Heart left ventricle (tissue), 16 donors: ENCODE results near the gene TP53. TPM values are rescaled to one million over a fixed set of nuclear protein-coding genes. Genes with fewer than 3 reads are reported as not detected.

Source experiments
- ATAC-seq, 4 donors: fragments of 200-7000 bp; cut with Tn5 transposase; one replicate each; pipeline ENCODE4 v1.9.1; 2020 to 2022; ENCODE audit warnings: moderate library complexity in 4 of 4, mild to moderate bottlenecking in 3 of 4, moderate number of reproducible peaks in 1 of 4
- DNase-seq, 5 donors: peaks; one replicate each; pipeline ENCODE4 v3.0.0-alpha.2; 2020
- H3K27ac ChIP-seq, 12 donors: fragments of 200-600 bp; sonication (generic) in 4 of 12; one replicate each; pipeline versions ENCODE4 v1.5.0 to v1.8.0; 2016 to 2022; ENCODE audit warnings: mild to moderate bottlenecking in 2 of 12
- H3K27me3 ChIP-seq, 9 donors: fragments of 200-600 bp; sonication (generic) in 2 of 9; one replicate each; pipeline versions ENCODE4 v1.5.1 to v1.8.0; 2016 to 2022; ENCODE audit warnings: mild to moderate bottlenecking in 3 of 9
- H3K36me3 ChIP-seq, 9 donors: fragments of 200-600 bp; sonication (generic) in 2 of 9; one replicate each; pipeline versions ENCODE4 v1.5.0 to v1.8.0; 2018 to 2022; ENCODE audit warnings: mild to moderate bottlenecking in 2 of 9
- H3K4me1 ChIP-seq, 12 donors: fragments of 200-600 bp; sonication (generic) in 4 of 12; one replicate each; pipeline versions ENCODE4 v1.5.0 to v1.8.0; 2016 to 2022; ENCODE audit warnings: mild to moderate bottlenecking in 3 of 12
- H3K4me3 ChIP-seq, 12 donors: fragments of 200-600 bp; sonication (generic) in 4 of 12; one replicate each; pipeline versions ENCODE4 v1.5.0 to v1.8.0; 2017 to 2022; ENCODE audit warnings: mild to moderate bottlenecking in 9 of 12, moderate library complexity in 4 of 12
- H3K9me3 ChIP-seq, 12 donors: fragments of 200-600 bp; sonication (generic) in 4 of 12; one replicate each; pipeline versions ENCODE4 v1.5.0 to v1.8.0; 2016 to 2022; ENCODE audit warnings: mild to moderate bottlenecking in 1 of 12
- POLR2A ChIP-seq, 2 donors: fragments of 450-650 bp; IDR thresholded peaks; one replicate each; pipeline ENCODE4 v1.6.1; 2017; ENCODE audit warnings: antibody characterized with exemption in 2 of 2, mild to moderate bottlenecking in 2 of 2, moderate library complexity in 2 of 2
- WGBS, 4 donors: extraction: QIAGEN DNeasy Blood & Tissue Kit in 2 of 4; methylation state at CpG; one replicate each; pipeline versions ENCODE4 v1.1.5 to v1.1.7; 2013 to 2018; 5-methylcytosine and 5-hydroxymethylcytosine counted together
- intact Hi-C, 10 donors: fragments of 100-400 bp; cut with DNase I; formaldehyde crosslinking; loops; one replicate each; pipeline versions ENCODE4 v1.11.1 to v1.14.2; 2022
- polyA plus RNA-seq, 2 donors: library from polyadenylated mRNA; stranded (reverse); fragments of 200-250 nt; gene quantifications; one replicate each; pipeline ENCODE4 v1.2.3, GENCODE V29; 2013
- total RNA-seq, 9 donors: library from RNA; depleted of rRNA in 2 of 9; stranded (reverse); fragments of >200 nt in 2 of 9; fragmentation: NEBNext Ultra II Directional in 3 of 9; extraction: Animal tissue kit (Norgen Biotek cat#: 25700) in 3 of 9; gene quantifications; one replicate each; pipeline versions ENCODE4 v1.1.0 to v1.2.4, GENCODE V29; 2016 to 2023
- TF ChIP-seq, protein P1 (sequence below), 12 donors: fragments of 200-600 bp; sonication (generic) in 4 of 12; IDR thresholded peaks; one replicate each; pipeline versions ENCODE4 v1.5.0 to v1.8.0; 2018 to 2022; ENCODE audit warnings: antibody characterized with exemption in 12 of 12, mild to moderate bottlenecking in 5 of 12
- donor health status: ischemic (EF 13 %, LVEDD 7.1; RV severe dilation, severe dysfunction).
- donor health status: healthy with polysubstance abuse.
- donor health status: DM: no; HTN: yes; CAD: no.
- donor health status: DM: no; HTN: no; CAD: no.
- donor health status: ischemic (EF 25% LVEDD 6.9; RV normal size, moderate dysfunction).
- donor health status: ischemic (EF 25% LVEDD 5.7; RV mildly dilated, moderate dysfunction).
- donor health status: healthy.
- donor health status: DM: yes; HTN: yes; CAD: no.
- donor health status: ischemic (EF 35%, LVEDD 5.7; RV mildly dilated, moderate dysfunction).
- donor health status: nonischemic (EF 11% LVEDD 7.7; RV severe dilation, severe dysfunction).
- donor health status: DM: yes; HTN: yes; CAD: no.
- donor health status: PGD.
- donor health status: ischemic (EF 29% LVEDD 5.4; RV normal size, mild dysfunction).
- donor health status: nonischemic (EF 23%, LVEDD 6.1; RV moderate dilation, normal function).

The TP53 gene
- total and polyA plus RNA-seq, 11 donors: 6.8 to 44.6 (median 12.5) TPM

- TF ChIP-seq, protein P1, sequence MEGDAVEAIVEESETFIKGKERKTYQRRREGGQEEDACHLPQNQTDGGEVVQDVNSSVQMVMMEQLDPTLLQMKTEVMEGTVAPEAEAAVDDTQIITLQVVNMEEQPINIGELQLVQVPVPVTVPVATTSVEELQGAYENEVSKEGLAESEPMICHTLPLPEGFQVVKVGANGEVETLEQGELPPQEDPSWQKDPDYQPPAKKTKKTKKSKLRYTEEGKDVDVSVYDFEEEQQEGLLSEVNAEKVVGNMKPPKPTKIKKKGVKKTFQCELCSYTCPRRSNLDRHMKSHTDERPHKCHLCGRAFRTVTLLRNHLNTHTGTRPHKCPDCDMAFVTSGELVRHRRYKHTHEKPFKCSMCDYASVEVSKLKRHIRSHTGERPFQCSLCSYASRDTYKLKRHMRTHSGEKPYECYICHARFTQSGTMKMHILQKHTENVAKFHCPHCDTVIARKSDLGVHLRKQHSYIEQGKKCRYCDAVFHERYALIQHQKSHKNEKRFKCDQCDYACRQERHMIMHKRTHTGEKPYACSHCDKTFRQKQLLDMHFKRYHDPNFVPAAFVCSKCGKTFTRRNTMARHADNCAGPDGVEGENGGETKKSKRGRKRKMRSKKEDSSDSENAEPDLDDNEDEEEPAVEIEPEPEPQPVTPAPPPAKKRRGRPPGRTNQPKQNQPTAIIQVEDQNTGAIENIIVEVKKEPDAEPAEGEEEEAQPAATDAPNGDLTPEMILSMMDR (IDR thresholded peaks at IDR 0.05): no peak
- no peak for TF ChIP-seq POLR2A (IDR thresholded peaks at IDR 0.05)
- H3K36me3 ChIP-seq: peaks cover 0 to 9% (median 5%) of the 10 kb centered on the region in 9 donors
- ATAC-seq (no peak), DNase-seq (no peak)
- H3K27ac ChIP-seq: no peak overlapping the region
- no peaks in the 10 kb centered on the region for H3K9me3 ChIP-seq
- WGBS, 4 donors: 88 to 91% (median 90%) methylated on average over 5 of the region's 5 CpGs
- H3K4me3 ChIP-seq: no peak overlapping the region
- intact Hi-C loops: no loop called here
- H3K4me1 ChIP-seq: peaks cover 0 to 16% (median 10%) of the 10 kb centered on the region in 12 donors
- H3K27me3 ChIP-seq: no peaks in the 10 kb centered on the region
Observed at GRCh38 chr17:7623661-7624060, 63.6 kb downstream of the TP53 start.

GRCh38 chr17:7620835-7621234 is 66.5 kb downstream of the TP53 start:
- TF ChIP-seq, protein P1 (IDR thresholded peaks at IDR 0.05): no peak
- TF ChIP-seq POLR2A (IDR thresholded peaks at IDR 0.05): no peak
- Histone ChIP-seq H3K27ac (no peak overlapping the region), H3K9me3 (no peaks in the 10 kb centered on the region), H3K4me3 (no peak overlapping the region), H3K4me1 (peaks cover 0 to under 1% (median 0%) of the 10 kb centered on the region in 12 donors), H3K27me3 (no peaks in the 10 kb centered on the region), H3K36me3 (peaks cover 0 to 3% (median under 1%) of the 10 kb centered on the region in 9 donors)
- 94 to 99% (median 94%) methylated on average over 8 of the region's 8 CpGs for WGBS, 4 donors
- intact Hi-C loops: no loop called here
- DNase-seq (no peak), ATAC-seq (no peak)

DNA sequence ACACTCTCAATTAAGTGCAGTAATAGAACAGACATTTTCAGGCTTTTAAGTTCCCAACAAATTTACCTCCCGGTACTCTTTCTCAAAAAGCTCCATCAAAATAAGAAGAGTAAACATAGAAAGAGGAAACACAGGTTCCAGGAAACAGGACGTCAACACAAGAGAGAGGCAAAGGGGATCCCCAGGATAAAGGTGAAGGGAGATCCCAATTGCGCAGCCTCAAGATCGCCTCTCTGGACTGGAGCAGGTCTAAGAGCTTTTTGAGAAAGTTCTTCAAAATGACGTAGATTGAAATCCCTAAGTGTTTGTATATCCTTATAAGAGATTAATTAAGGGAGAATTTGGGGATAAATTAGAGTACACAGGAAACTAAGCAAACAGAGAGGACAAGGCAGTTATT is 68.7 kb downstream of the TP53 start:
- H3K4me1 ChIP-seq: peaks cover 0 to 10% (median 4%) of the 10 kb centered on the region in 12 donors
- H3K36me3 ChIP-seq: no peaks in the 10 kb centered on the region
- no peak overlapping the region for H3K4me3 ChIP-seq
- H3K27me3 ChIP-seq: no peaks in the 10 kb centered on the region
- H3K9me3 ChIP-seq: no peaks in the 10 kb centered on the region
- no peak overlapping the region for H3K27ac ChIP-seq
- 77 to 82% (median 78%) methylated on average over 5 of the region's 5 CpGs for WGBS, 4 donors
- intact Hi-C loops: no loop called here
- no peak for ATAC-seq
- TF ChIP-seq POLR2A (IDR thresholded peaks at IDR 0.05): no peak
- TF ChIP-seq, protein P1 (IDR thresholded peaks at IDR 0.05): no peak
- no peak for DNase-seq

Other genes starting within 250 kb of the TP53 start
- gene FGF11, start 248.0 kb downstream of the TP53 start, total RNA-seq: 1 to 10 TPM; 2.8 to 9.6 (median 7.8) TPM
- gene FGF11, start 248.0 kb downstream of the TP53 start, polyA plus RNA-seq: 1 to 10 TPM; 1.6 to 9.6 TPM
- 10 to 100 TPM in 7 of 9 donors, 1 to 10 TPM in 2; 8.2 to 14.2 (median 11.0) TPM for gene CHRNB1, start 242.4 kb downstream of the TP53 start, total RNA-seq
- 10 to 100 TPM; 11.2 to 27.3 TPM for gene CHRNB1, start 242.4 kb downstream of the TP53 start, polyA plus RNA-seq
- 10 to 100 TPM; 51.8 to 77.2 (median 59.5) TPM for gene ZBTB4, start 207.9 kb downstream of the TP53 start, total RNA-seq
- gene ZBTB4, start 207.9 kb downstream of the TP53 start, polyA plus RNA-seq: 10 to 100 TPM; 29.3 to 35.3 TPM
- not detected for gene SLC35G6, start 206.0 kb downstream of the TP53 start, total RNA-seq
- under 1 TPM in 1 of 2 donors, not detected in 1; 0.08 TPM for gene SLC35G6, start 206.0 kb downstream of the TP53 start, polyA plus RNA-seq
- 10 to 100 TPM; 31.4 to 77.6 (median 50.7) TPM for gene POLR2A, start 203.1 kb downstream of the TP53 start, total RNA-seq
- gene POLR2A, start 203.1 kb downstream of the TP53 start, polyA plus RNA-seq: 10 to 100 TPM; 17.3 to 18.5 TPM
- 10 to 100 TPM; 20.3 to 49.5 (median 35.1) TPM for gene TNFSF12, start 138.4 kb downstream of the TP53 start, total RNA-seq
- gene TNFSF12, start 138.4 kb downstream of the TP53 start, polyA plus RNA-seq: 10 to 100 TPM; 19.6 to 36.8 TPM
- 10 to 100 TPM in 3 of 9 donors, 1 to 10 TPM in 6; 3.7 to 43.0 (median 6.4) TPM for gene TNFSF13, start 128.7 kb downstream of the TP53 start, total RNA-seq
- gene TNFSF13, start 128.7 kb downstream of the TP53 start, polyA plus RNA-seq: 1 to 10 TPM; 6.9 to 7.1 TPM
- gene SENP3, start 125.6 kb downstream of the TP53 start, total RNA-seq: 10 to 100 TPM; 26.4 to 59.5 (median 28.9) TPM
- gene SENP3, start 125.6 kb downstream of the TP53 start, polyA plus RNA-seq: 10 to 100 TPM; 29.1 to 65.5 TPM
- gene CD68, start 107.9 kb downstream of the TP53 start, total RNA-seq: 100 to 1,000 TPM in 2 of 9 donors, 10 to 100 TPM in 6, 1 to 10 TPM in 1; 9.9 to 324 (median 22.5) TPM
- 10 to 100 TPM; 11.3 to 46.7 TPM for gene CD68, start 107.9 kb downstream of the TP53 start, polyA plus RNA-seq
- 10 to 100 TPM; 18.4 to 90.1 (median 25.4) TPM for gene MPDU1, start 103.6 kb downstream of the TP53 start, total RNA-seq
- 100 to 1,000 TPM in 1 of 2 donors, 10 to 100 TPM in 1; 33.3 to 106 TPM for gene MPDU1, start 103.6 kb downstream of the TP53 start, polyA plus RNA-seq
- 1 to 10 TPM in 4 of 9 donors, under 1 TPM in 4, not detected in 1; 0.65 to 8.0 (median 1.2) TPM for gene SOX15, start 97.4 kb downstream of the TP53 start, total RNA-seq
- gene SOX15, start 97.4 kb downstream of the TP53 start, polyA plus RNA-seq: 1 to 10 TPM in 1 of 2 donors, under 1 TPM in 1; 0.32 to 2.2 TPM
- 100 to 1,000 TPM in 4 of 9 donors, 10 to 100 TPM in 5; 68.0 to 121 (median 98.6) TPM for gene FXR2, start 72.6 kb downstream of the TP53 start, total RNA-seq
- 100 to 1,000 TPM in 1 of 2 donors, 10 to 100 TPM in 1; 72.4 to 123 TPM for gene FXR2, start 72.6 kb downstream of the TP53 start, polyA plus RNA-seq
- gene SAT2, start 59.7 kb downstream of the TP53 start, total RNA-seq: 10 to 100 TPM; 50.0 to 76.0 (median 57.3) TPM
- gene SAT2, start 59.7 kb downstream of the TP53 start, polyA plus RNA-seq: 100 to 1,000 TPM; 113 to 131 TPM
- gene SHBG, start 57.4 kb downstream of the TP53 start, total RNA-seq: 1 to 10 TPM in 1 of 9 donors, under 1 TPM in 4, not detected in 4; 0.56 to 1.1 (median 0.66) TPM
- under 1 TPM; 0.28 to 0.61 TPM for gene SHBG, start 57.4 kb downstream of the TP53 start, polyA plus RNA-seq
- gene ATP1B2, start 36.6 kb downstream of the TP53 start, total RNA-seq: 1 to 10 TPM; 1.3 to 6.6 (median 2.9) TPM
- 1 to 10 TPM in 1 of 2 donors, under 1 TPM in 1; 0.60 to 2.6 TPM for gene ATP1B2, start 36.6 kb downstream of the TP53 start, polyA plus RNA-seq
- 1 to 10 TPM; 3.7 to 9.8 (median 4.8) TPM for gene WRAP53, start 987 bp upstream of the TP53 start, total RNA-seq
- 10 to 100 TPM in 1 of 2 donors, 1 to 10 TPM in 1; 5.4 to 12.0 TPM for gene WRAP53, start 987 bp upstream of the TP53 start, polyA plus RNA-seq
- 1 to 10 TPM in 1 of 9 donors, under 1 TPM in 8; 0.10 to 4.6 (median 0.36) TPM for gene EFNB3, start 17.7 kb upstream of the TP53 start, total RNA-seq
- under 1 TPM; 0.15 to 0.43 TPM for gene EFNB3, start 17.7 kb upstream of the TP53 start, polyA plus RNA-seq
- under 1 TPM in 5 of 9 donors, not detected in 4; 0.02 to 0.56 (median 0.05) TPM for gene DNAH2, start 30.3 kb upstream of the TP53 start, total RNA-seq
- gene DNAH2, start 30.3 kb upstream of the TP53 start, polyA plus RNA-seq: under 1 TPM; 0.04 TPM
- gene KDM6B, start 146.7 kb upstream of the TP53 start, total RNA-seq: 10 to 100 TPM in 8 of 9 donors, 1 to 10 TPM in 1; 7.4 to 29.3 (median 24.8) TPM
- gene KDM6B, start 146.7 kb upstream of the TP53 start, polyA plus RNA-seq: 10 to 100 TPM; 11.6 to 14.4 TPM
- 100 to 1,000 TPM in 1 of 9 donors, 10 to 100 TPM in 8; 16.7 to 130 (median 27.0) TPM for gene TMEM88, start 167.6 kb upstream of the TP53 start, total RNA-seq
- gene TMEM88, start 167.6 kb upstream of the TP53 start, polyA plus RNA-seq: 100 to 1,000 TPM in 1 of 2 donors, 10 to 100 TPM in 1; 97.7 to 112 TPM
- 100 to 1,000 TPM in 1 of 9 donors, 10 to 100 TPM in 8; 60.9 to 141 (median 72.4) TPM for gene NAA38, start 170.1 kb upstream of the TP53 start, total RNA-seq
- gene NAA38, start 170.1 kb upstream of the TP53 start, polyA plus RNA-seq: 100 to 1,000 TPM in 1 of 2 donors, 10 to 100 TPM in 1; 75.2 to 179 TPM
- 10 to 100 TPM in 8 of 9 donors, 1 to 10 TPM in 1; 9.3 to 20.4 (median 16.6) TPM for gene CYB5D1, start 170.5 kb upstream of the TP53 start, total RNA-seq
- gene CYB5D1, start 170.5 kb upstream of the TP53 start, polyA plus RNA-seq: 10 to 100 TPM; 11.7 to 15.5 TPM
- gene CHD3, start 201.3 kb upstream of the TP53 start, total RNA-seq: 10 to 100 TPM in 6 of 9 donors, 1 to 10 TPM in 3; 6.7 to 30.6 (median 13.6) TPM
- gene CHD3, start 201.3 kb upstream of the TP53 start, polyA plus RNA-seq: 10 to 100 TPM; 17.5 to 17.9 TPM
- gene RNF227, start 228.8 kb upstream of the TP53 start, total RNA-seq: 1 to 10 TPM in 5 of 9 donors, under 1 TPM in 4; 0.51 to 4.9 (median 1.1) TPM
- under 1 TPM; 0.79 to 0.88 TPM for gene RNF227, start 228.8 kb upstream of the TP53 start, polyA plus RNA-seq
- gene KCNAB3, start 242.4 kb upstream of the TP53 start, total RNA-seq: 1 to 10 TPM in 2 of 9 donors, under 1 TPM in 5, not detected in 2; 0.19 to 1.7 (median 0.38) TPM
- gene KCNAB3, start 242.4 kb upstream of the TP53 start, polyA plus RNA-seq: under 1 TPM; 0.22 to 0.88 TPM
- gene TRAPPC1, start 244.5 kb upstream of the TP53 start, total RNA-seq: 100 to 1,000 TPM in 6 of 9 donors, 10 to 100 TPM in 3; 60.8 to 170 (median 125) TPM
- gene TRAPPC1, start 244.5 kb upstream of the TP53 start, polyA plus RNA-seq: 100 to 1,000 TPM; 136 to 156 TPM
- 10 to 100 TPM in 4 of 9 donors, 1 to 10 TPM in 5; 7.9 to 19.2 (median 9.7) TPM for gene CNTROB, start 244.7 kb upstream of the TP53 start, total RNA-seq
- gene CNTROB, start 244.7 kb upstream of the TP53 start, polyA plus RNA-seq: 10 to 100 TPM; 11.2 to 15.4 TPM